ENCODE measurements around the gene SLC30A2.

- TF ChIP-seq, protein P1, sequence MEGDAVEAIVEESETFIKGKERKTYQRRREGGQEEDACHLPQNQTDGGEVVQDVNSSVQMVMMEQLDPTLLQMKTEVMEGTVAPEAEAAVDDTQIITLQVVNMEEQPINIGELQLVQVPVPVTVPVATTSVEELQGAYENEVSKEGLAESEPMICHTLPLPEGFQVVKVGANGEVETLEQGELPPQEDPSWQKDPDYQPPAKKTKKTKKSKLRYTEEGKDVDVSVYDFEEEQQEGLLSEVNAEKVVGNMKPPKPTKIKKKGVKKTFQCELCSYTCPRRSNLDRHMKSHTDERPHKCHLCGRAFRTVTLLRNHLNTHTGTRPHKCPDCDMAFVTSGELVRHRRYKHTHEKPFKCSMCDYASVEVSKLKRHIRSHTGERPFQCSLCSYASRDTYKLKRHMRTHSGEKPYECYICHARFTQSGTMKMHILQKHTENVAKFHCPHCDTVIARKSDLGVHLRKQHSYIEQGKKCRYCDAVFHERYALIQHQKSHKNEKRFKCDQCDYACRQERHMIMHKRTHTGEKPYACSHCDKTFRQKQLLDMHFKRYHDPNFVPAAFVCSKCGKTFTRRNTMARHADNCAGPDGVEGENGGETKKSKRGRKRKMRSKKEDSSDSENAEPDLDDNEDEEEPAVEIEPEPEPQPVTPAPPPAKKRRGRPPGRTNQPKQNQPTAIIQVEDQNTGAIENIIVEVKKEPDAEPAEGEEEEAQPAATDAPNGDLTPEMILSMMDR (IDR thresholded peaks at IDR 0.05), result no peak
- no peak for TF ChIP-seq POLR2A (IDR thresholded peaks at IDR 0.05)
Observed at GRCh38 chr1:26012864-26013263, 33.1 kb downstream of the SLC30A2 start.

Data from transverse colon (tissue), 3 donors.